ENCODE results near the gene SLC2A6.

The SLC2A6 gene

DNA sequence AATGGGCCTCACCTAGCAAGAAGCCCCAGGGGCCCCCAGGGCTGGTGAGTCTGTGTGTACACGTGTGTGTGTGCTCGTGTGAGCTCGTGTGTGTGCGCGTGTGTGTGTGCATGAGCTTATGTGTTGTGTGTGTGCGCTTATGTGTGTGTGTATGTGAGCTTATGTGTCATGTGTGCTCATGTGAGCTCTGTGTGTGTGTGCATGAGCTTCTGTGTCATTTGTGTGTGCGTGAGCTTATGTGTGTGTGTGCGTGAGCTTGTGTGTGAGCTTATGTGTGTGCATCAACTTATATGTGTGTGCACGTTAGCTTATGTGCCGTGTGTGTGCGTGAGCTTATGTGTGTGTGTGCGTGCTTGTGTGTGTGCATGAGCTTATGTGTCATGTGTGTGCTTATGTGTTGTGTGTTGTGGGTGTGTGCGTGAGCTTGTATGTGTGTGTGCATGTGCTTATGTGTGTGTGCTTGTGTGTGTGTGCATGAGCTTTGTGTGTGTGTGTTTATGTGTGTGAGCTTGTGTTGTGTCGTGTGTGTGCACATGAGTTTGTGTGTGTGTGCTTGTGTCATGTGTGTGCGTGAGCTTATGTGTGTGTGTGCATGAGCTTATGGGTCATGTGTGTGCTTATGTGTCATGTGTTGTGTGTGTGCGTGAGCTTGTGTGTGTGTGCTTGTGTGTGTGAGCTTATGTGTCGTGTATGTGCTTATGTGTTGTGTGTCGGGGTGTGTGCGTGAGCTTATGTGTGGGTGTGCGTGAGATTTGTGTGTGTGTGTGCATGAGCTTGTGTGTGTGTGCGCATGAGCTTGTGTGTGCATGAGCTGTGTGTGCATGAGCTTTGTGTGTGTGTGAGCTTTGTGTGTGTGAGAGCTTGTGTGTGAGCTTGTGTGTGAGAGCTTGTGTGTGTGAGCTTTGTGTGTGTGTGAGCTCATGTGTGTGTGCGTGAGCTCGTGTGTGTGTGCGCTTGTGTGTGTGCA is 16.7 kb upstream of the SLC2A6 start:
- no peak for DNase-seq

DNA sequence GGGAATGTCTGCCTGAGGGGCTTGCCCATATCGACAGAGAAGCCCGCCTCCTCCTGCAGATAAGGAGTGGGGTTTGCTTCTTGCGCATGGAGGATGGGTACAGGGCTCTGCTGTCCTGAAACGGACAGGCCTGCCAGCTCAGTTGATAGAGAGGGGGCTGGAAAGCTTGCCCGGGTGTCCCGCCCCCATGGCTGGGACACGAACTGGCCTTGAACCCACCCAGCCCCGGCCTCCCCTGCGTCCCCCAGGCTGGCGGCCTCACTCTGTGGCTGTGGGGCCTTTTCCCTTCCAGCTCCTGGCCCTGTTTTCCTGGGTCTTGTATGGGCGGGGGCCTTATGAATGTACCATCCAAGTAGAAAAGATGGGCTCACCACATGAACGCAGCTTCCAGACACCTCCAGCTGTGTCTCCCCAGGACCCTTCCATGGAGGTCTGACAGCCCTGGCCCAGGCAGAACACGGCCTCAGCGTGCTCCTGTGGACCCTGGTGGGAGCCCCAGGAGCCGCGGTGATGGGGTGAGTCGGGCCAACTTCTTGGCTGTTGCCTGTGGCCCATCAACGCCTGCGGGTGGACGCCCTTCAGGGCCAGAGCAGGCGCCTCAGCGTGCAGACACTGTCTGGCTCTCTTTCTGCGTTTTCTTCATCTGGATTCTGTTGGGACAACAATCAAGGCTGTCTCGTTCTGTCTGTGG is 15.9 kb upstream of the SLC2A6 start:
- DNase-seq, result no peak

DNA sequence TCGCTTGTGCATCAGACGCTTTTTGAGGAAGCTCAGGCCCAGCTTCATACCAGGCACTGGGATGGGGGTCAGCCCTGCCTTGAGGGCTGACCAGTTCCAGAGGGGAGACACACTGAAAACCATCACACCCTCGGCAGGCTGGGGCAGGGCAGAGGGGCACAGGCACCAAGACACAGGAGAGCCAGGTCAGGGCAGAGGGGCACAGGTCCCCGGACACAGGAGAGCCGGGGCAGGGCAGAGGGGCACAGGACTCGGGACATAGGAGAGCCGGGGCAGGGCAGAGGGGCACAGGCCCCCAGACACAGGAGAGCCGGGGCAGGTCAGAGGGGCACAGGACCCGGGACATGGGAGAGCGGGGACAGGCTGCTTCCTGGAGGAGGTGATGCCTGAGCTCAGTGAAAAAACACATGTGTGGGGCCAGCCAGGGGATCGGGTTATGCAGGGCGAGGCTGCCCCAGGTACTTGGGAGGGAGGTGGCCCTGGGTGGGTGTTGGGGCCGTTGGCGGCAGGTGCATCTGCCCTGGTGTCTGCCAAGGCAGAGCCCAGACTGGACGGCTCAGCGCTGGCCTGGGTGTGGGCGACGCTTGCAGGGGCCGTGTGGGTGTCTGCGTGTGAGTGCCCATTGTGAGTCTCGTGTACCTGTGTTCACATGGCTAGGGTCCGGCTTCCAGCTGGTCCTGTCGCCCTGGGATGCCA is 15.1 kb upstream of the SLC2A6 start:
- DNase-seq, result no peak

DNA sequence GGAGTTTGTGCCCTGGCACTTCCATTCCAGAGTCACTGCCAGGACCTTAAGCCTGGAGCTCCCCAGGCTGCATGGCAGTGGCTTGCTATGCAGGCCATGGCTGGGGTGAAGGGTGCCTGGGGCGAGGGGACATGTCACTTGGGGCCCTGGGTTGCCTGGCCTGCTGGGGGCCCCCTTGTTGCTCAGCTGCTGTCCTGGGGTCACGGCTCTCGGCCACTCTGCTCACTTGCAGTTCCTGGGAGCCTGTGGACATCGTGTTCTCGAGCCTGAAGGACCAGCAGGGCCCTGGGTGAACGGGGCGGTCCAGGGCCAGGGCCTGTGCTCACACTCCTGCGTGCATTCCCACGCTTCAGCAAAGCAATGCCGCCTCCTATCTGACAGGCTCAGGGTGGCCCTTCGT is 14.5 kb upstream of the SLC2A6 start:
- DNase-seq, result no peak

DNA sequence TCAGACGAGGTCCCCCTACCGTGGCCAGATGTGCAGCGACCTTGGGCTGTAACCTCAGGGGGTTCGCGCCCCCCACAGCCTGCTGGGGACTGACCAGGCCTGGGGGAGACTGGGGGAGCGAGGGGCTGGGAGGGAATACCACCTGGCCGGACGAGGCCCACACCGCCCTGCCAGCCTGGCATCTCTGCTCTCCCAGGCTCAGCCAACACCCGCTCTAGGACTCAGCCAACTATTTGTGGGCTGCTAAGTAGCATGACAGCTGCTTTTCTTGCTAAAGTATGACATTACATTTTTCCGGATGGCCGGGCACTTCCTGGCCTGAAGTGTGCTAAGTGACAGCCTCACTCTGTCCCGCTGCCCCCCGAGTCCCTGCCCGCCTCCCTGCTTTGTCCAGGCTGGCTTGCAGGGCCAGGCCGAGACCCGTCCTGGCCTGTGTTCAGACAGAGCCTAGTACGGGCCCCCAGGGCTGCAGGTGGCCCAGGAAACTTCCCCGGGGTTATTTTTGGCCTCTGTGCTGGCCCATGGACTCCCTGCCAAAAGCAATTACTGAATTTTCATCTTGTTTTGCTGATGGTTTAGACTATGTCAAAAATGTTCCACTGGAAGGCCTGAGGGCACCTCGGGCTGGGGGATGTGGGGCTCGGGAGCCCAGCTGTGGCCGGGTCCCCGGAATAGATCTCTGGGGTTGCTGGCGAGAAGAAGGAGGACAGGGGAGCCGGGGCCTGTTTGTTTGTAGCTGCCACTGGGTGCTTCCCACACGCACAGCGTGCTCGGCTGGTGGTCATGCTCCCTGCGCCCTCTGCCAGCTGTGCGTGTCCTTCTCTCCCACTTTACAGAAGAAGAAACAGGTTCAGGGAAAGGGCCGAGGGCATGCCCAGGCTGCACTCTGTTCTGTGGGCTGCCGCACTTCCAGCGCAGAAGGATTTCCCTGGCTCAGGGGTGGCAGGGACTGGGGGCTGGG is 13.4 kb upstream of the SLC2A6 start:
- DNase-seq, result no peak

DNA sequence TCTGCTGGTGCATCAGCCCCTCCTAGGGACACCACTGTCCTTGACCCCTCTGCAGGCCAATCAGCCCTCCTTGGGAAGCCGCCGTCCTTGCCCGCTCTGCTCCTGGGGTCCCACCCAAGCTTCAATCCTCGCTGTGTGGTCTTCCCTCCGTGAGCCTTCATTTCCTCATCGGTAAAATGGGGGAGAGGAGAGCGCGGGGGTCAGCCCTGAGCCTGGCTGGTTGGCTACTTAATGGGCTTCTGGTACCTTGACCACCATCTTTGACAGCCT is 12.7 kb upstream of the SLC2A6 start:
- no peak for DNase-seq

DNA sequence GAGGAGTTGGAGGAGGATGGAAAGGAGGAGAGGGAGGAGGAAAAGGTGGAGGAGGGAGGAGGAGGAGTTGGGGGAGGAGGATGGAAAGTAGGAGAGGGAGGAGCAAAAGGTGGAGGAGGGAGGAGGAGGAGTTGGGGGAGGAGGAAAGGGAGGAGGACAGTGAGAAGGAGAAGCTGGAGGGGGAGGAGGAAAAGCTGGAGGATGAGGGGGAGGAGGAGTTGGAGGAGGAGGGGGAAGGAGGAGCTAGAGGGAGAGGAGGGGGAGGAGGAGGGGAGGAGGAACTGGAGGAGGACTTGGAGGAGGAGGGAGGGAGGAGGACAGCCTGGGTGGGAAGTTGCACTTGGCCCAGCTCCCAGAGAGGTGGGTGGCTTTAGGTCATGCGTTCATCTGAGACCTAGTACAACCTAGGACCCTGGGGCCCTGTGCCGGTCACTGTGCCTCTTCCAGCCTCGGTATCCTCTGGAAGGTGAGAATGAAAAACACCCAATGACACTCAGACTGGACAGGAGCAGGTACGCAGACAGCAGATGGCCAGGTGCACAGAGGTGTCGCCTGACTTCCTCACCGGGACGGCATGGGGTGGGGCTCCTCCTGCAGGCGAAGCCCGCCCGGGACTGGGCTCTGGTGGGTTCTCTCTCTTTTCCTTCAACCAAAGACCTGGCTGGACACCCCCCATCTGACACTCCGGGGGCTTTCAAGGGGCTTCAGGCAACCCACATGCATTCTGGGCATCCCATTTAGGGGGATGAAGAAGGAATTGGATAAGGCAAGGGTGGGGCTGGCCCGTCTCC is 12.2 kb upstream of the SLC2A6 start:
- DNase-seq, result no peak

- no peak for DNase-seq
Measured at GRCh38 chr9:133490201-133490681, 11.3 kb upstream of the SLC2A6 start.

GRCh38 chr9:133489253-133490190 is 10.6 kb upstream of the SLC2A6 start:
- DNase-seq, result no peak

DNA sequence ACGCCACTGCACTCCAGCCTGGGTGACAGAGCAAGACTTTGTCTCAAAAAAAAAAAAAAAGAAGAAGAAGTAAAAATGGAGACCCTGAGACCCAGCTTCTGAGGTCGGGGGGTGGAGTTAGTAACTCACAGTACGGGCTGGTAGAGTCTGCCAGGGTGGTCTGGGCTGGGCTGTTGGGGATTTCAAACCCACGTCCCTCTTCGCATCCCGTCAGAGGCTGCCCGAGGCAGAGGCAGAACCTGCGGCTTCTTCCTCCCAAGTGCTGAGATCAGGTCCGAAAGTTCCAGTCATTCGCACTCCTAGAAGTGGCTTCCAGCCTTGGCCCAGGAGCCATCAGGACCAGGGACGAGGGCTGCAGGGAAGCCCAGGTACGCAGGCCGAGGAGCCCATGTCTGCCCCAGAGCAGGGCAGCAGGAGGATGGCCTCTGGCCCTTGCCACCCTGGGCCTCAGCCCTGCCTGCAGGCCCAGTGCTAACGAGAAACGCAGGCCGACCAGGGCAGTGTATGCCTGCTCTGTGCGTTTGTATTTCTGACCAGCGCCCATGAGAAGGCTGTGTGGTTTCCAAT is 9.9 kb upstream of the SLC2A6 start:
- DNase-seq, result no peak

GRCh38 chr9:133487331-133487725 is 8.4 kb upstream of the SLC2A6 start:
- DNase-seq, result no peak

GRCh38 chr9:133485531-133486260 is 6.8 kb upstream of the SLC2A6 start:
- no peak for DNase-seq

DNA sequence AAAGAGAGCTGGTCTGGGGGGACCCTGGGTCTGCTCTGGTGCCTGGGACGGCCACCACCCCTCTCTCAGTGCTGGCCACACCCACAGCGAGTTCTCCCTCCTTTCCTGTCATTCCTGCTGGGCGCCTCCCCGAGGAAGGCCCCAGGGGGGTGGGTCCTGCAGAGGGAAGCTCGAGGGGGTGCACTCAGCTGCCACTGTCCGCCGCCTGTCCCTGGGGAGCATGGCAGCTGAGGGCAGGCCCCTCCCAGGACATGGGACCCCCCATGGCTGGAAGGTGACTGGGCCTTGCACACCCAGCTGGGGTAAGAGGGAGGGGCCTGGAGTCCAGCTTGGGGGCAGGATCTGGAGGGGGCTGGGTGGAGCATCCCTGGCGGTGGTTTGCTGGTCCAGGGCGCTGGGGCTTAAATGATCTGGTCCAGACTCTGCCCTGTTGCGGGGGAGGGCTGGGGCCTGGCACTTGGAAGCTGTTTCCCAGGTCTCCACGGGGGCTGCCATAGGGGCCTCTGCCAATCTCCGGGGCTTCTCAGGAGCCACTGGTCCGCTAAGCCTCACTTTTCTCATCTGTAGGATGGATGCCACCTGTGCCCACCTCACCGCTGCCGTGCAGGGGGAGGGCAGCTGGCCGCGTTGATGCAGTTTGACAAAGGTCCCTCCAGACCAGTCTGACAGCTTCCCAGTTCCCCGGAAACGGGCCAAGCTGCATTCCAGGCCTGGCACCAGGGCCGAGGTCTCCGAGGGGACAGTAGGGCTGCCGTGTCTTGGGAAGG is 6.0 kb upstream of the SLC2A6 start:
- DNase-seq, result no peak

DNA sequence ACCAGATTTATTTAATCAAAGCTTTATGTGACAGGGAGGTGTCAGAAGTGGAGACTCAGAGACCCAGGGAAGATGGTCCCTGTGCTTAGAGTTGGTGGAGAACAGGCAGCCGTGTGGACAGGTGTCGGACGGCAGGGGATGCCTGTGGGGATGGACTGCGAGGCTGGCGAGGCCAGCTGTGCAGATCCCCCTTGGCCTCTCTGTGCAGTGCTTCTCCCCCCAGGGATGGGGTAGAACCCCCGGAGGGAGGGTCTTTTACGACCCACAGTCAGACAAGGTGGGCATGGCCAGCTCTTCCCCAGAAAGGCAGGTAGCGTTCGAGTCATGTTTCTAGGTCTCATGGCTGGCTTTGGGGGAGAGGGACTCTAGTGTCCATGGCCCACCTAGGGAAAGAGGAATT is 4.7 kb upstream of the SLC2A6 start:
- no peak for DNase-seq

GRCh38 chr9:133477992-133478850 is 678 bp downstream of the SLC2A6 start:
- DNase-seq, result no peak

- DNase-seq, result no peak
Measured at GRCh38 chr9:133477461-133477860, 1.4 kb downstream of the SLC2A6 start.

DNA sequence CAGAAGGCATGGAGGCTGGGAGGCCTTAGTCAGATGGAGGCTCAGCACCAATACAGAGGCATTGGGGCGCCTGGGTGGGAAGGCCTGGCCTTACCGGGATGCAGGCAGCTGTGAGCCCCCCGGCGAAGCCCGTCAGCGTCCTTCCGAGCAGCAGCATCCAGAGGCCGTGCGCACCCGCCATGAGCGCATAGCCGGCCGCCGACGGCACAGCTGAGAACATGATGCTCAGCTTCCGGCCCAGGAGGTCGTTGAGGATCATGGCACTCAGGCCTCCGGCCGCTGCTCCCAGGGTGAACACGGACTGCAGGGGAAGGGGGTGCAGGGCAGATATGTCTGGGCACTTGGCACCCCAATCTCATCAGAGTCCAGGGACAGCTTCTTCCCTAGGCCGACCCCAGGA is 2.0 kb downstream of the SLC2A6 start:
- no peak for DNase-seq

Measured in stimulated activated CD4-positive, alpha-beta T cell treated with anti-CD3 and anti-CD28 coated beads, Interleukin-2, amount 100 ng/mL, for 48 hours (primary cell).